Measurements from ENCODE around the gene NOSTRIN. TPM values are rescaled to one million over a fixed set of nuclear protein-coding genes. Genes with fewer than 3 reads are reported as not detected.

Gene NOSTRIN
- total and polyA plus RNA-seq, 4 donors = 4.1 to 16.7 (median 8.5) TPM

DNA sequence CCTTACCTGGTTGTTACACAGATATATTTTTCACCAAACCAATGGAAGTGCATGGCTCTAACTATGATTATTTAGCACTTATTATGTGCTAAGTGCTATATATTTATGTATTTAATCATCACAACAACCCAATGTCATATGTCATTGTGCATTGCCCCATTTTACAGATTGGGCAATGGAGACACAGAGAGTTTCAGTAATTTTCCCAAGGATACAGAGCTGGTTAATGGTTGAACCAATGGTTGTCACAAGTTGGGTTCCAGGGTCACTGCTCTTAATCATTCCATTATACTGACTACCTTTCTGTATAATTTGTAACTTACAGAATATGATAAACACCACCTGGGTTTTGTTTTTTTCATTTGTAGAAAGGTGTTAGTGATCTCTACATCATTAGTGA is 29.2 kb downstream of the NOSTRIN start:
- TF ChIP-seq YY1 (IDR thresholded peaks at IDR 0.05) (no peak), RXRA (IDR thresholded peaks at IDR 0.05) (no peak), HNF4G (IDR thresholded peaks at IDR 0.05) (no peak), RAD21 (IDR thresholded peaks at IDR 0.05) (no peak), GABPA (IDR thresholded peaks at IDR 0.05 in 1 of 2, conservative IDR thresholded peaks at IDR 0.05 in 1 of 2) (no peak), FOXA2 (IDR thresholded peaks at IDR 0.05) (no peak), FOXA1 (IDR thresholded peaks at IDR 0.05) (no peak), SP1 (IDR thresholded peaks at IDR 0.05) (no peak)
- TF ChIP-seq, protein P1, sequence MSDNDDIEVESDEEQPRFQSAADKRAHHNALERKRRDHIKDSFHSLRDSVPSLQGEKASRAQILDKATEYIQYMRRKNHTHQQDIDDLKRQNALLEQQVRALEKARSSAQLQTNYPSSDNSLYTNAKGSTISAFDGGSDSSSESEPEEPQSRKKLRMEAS (IDR thresholded peaks at IDR 0.05) = no peak
- Histone ChIP-seq H3K9me3 (ENCODE audit: control insufficient read depth in 4 of 4, low read length in 3 of 4) (peaks cover 0 to 2% (median 0%) of the 10 kb centered on the region in 4 donors), H3K36me3 (ENCODE audit: control insufficient read depth in 4 of 4, insufficient read depth in 3 of 4, low read depth in 1 of 4, low read length in 3 of 4) (no peaks in the 10 kb centered on the region), H3K4me1 (ENCODE audit: control insufficient read depth in 4 of 4, insufficient read depth in 4 of 4, low read length in 3 of 4) (no peaks in the 10 kb centered on the region), H3K27me3 (ENCODE audit: control insufficient read depth in 4 of 4, insufficient read depth in 4 of 4, low read length in 3 of 4) (no peaks in the 10 kb centered on the region), H3K9ac (ENCODE audit: low read depth in 1 of 2, low read length in 2 of 2) (no peak overlapping the region), H3K27ac (ENCODE audit: low read depth in 1 of 2, low read length in 2 of 2) (no peak overlapping the region), H3K4me3 (ENCODE audit: low read depth in 1 of 3, low read length in 3 of 3) (no peak overlapping the region)
- no peak for DNase-seq (ENCODE audit: low spot score)

DNA sequence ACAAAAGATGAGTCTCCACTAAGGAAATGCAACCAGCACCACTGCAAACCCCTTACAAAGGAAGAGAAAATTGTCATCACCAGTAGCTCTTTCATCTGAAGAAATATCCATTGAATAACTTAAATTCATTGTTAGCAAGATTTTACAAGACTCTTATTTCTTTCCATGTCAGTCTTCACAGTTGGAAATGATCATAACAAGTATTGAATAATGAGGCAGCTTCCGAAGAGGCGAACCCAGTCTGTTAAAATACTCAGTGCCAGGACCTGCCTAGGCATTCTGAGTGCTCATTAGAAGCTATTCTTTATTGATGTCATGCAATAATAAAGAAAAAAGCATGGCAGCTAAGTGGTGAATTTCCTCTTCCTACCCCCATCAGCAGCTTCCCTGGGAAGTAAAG is 33.5 kb downstream of the NOSTRIN start:
- H3K4me1 ChIP-seq (ENCODE audit: control insufficient read depth in 4 of 4, insufficient read depth in 4 of 4, low read length in 3 of 4) = no peaks in the 10 kb centered on the region
- H3K4me3 ChIP-seq (ENCODE audit: low read depth in 1 of 3, low read length in 3 of 3) = no peak overlapping the region
- peaks cover 0 to 2% (median 0%) of the 10 kb centered on the region in 4 donors for H3K9me3 ChIP-seq (ENCODE audit: control insufficient read depth in 4 of 4, low read length in 3 of 4)
- no peak overlapping the region for H3K9ac ChIP-seq (ENCODE audit: low read depth in 1 of 2, low read length in 2 of 2)
- H3K36me3 ChIP-seq (ENCODE audit: control insufficient read depth in 4 of 4, insufficient read depth in 3 of 4, low read depth in 1 of 4, low read length in 3 of 4) = no peaks in the 10 kb centered on the region
- no peaks in the 10 kb centered on the region for H3K27me3 ChIP-seq (ENCODE audit: control insufficient read depth in 4 of 4, insufficient read depth in 4 of 4, low read length in 3 of 4)
- over 99% methylated on average over 2 of the region's 2 CpGs for whole genome bisulfite sequencing
- H3K27ac ChIP-seq (ENCODE audit: low read depth in 1 of 2, low read length in 2 of 2) = no peak overlapping the region
- TF ChIP-seq, protein P1 (IDR thresholded peaks at IDR 0.05) = no peak
- TF ChIP-seq FOXA2 (IDR thresholded peaks at IDR 0.05) (no peak), GABPA (IDR thresholded peaks at IDR 0.05 in 1 of 2, conservative IDR thresholded peaks at IDR 0.05 in 1 of 2) (no peak), NR2F2 (IDR thresholded peaks at IDR 0.05) (no peak), EGR1 (IDR thresholded peaks at IDR 0.05; ENCODE audit: low read depth in 2 of 2) (no peak), JUND (IDR thresholded peaks at IDR 0.05) (no peak), SP1 (IDR thresholded peaks at IDR 0.05) (no peak), YY1 (IDR thresholded peaks at IDR 0.05) (no peak), RXRA (IDR thresholded peaks at IDR 0.05) (no peak), HNF4A (conservative IDR thresholded peaks at IDR 0.05) (no peak), RAD21 (IDR thresholded peaks at IDR 0.05) (no peak), FOXA1 (IDR thresholded peaks at IDR 0.05) (no peak), TAF1 (conservative IDR thresholded peaks at IDR 0.05) (no peak), HNF4G (IDR thresholded peaks at IDR 0.05) (no peak)
- TF ChIP-seq, protein P2, sequence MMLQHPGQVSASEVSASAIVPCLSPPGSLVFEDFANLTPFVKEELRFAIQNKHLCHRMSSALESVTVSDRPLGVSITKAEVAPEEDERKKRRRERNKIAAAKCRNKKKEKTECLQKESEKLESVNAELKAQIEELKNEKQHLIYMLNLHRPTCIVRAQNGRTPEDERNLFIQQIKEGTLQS (IDR thresholded peaks at IDR 0.05) = no peak
- TF ChIP-seq, protein P3, sequence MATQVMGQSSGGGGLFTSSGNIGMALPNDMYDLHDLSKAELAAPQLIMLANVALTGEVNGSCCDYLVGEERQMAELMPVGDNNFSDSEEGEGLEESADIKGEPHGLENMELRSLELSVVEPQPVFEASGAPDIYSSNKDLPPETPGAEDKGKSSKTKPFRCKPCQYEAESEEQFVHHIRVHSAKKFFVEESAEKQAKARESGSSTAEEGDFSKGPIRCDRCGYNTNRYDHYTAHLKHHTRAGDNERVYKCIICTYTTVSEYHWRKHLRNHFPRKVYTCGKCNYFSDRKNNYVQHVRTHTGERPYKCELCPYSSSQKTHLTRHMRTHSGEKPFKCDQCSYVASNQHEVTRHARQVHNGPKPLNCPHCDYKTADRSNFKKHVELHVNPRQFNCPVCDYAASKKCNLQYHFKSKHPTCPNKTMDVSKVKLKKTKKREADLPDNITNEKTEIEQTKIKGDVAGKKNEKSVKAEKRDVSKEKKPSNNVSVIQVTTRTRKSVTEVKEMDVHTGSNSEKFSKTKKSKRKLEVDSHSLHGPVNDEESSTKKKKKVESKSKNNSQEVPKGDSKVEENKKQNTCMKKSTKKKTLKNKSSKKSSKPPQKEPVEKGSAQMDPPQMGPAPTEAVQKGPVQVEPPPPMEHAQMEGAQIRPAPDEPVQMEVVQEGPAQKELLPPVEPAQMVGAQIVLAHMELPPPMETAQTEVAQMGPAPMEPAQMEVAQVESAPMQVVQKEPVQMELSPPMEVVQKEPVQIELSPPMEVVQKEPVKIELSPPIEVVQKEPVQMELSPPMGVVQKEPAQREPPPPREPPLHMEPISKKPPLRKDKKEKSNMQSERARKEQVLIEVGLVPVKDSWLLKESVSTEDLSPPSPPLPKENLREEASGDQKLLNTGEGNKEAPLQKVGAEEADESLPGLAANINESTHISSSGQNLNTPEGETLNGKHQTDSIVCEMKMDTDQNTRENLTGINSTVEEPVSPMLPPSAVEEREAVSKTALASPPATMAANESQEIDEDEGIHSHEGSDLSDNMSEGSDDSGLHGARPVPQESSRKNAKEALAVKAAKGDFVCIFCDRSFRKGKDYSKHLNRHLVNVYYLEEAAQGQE (IDR thresholded peaks at IDR 0.05) = no peak
- TF ChIP-seq, protein P4, sequence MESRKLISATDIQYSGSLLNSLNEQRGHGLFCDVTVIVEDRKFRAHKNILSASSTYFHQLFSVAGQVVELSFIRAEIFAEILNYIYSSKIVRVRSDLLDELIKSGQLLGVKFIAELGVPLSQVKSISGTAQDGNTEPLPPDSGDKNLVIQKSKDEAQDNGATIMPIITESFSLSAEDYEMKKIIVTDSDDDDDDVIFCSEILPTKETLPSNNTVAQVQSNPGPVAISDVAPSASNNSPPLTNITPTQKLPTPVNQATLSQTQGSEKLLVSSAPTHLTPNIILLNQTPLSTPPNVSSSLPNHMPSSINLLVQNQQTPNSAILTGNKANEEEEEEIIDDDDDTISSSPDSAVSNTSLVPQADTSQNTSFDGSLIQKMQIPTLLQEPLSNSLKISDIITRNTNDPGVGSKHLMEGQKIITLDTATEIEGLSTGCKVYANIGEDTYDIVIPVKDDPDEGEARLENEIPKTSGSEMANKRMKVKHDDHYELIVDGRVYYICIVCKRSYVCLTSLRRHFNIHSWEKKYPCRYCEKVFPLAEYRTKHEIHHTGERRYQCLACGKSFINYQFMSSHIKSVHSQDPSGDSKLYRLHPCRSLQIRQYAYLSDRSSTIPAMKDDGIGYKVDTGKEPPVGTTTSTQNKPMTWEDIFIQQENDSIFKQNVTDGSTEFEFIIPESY (IDR thresholded peaks at IDR 0.05) = no peak
- TF ChIP-seq, protein P5, sequence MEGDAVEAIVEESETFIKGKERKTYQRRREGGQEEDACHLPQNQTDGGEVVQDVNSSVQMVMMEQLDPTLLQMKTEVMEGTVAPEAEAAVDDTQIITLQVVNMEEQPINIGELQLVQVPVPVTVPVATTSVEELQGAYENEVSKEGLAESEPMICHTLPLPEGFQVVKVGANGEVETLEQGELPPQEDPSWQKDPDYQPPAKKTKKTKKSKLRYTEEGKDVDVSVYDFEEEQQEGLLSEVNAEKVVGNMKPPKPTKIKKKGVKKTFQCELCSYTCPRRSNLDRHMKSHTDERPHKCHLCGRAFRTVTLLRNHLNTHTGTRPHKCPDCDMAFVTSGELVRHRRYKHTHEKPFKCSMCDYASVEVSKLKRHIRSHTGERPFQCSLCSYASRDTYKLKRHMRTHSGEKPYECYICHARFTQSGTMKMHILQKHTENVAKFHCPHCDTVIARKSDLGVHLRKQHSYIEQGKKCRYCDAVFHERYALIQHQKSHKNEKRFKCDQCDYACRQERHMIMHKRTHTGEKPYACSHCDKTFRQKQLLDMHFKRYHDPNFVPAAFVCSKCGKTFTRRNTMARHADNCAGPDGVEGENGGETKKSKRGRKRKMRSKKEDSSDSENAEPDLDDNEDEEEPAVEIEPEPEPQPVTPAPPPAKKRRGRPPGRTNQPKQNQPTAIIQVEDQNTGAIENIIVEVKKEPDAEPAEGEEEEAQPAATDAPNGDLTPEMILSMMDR (IDR thresholded peaks at IDR 0.05; ENCODE audit: low read depth, low read length, missing input control) = no peak
- DNase-seq (ENCODE audit: low spot score) = no peak

Measured in liver (tissue), 9 donors.